RWPE1 (cell line): ENCODE measurements around the gene IQGAP1.

Experiments
- CTCF ChIA-PET: fragments of 350-600 bp; sonication (Branson Sonifier 250); formaldehyde crosslinking; extraction: SDS; loops from one replicate; lab custom pipeline; 2021; lab: Yijun Ruan, JAX
- POLR2A ChIA-PET: fragments of 400-600 bp; formaldehyde crosslinking; extraction: SDS; loops from one replicate; lab custom pipeline; 2020; ENCODE audit warnings: antibody characterized with exemption; ENCODE audit not compliant: low non-redundant PET; lab: Yijun Ruan, JAX
- DNase-seq: peaks from one replicate; pipeline ENCODE4 v3.0.0; 2012; ENCODE audit warnings: low spot score
- H3K27ac ChIP-seq: fragments of 450-650 bp; 2 replicates; pipeline ENCODE4 v1.5.1; 2017
- TF ChIP-seq, protein P1 (sequence below): fragments of 450-650 bp; conservative IDR thresholded peaks from 2 replicates; pipeline ENCODE4 v1.5.1; 2017; ENCODE audit warnings: low read depth, mild to moderate bottlenecking

Gene IQGAP1

DNA sequence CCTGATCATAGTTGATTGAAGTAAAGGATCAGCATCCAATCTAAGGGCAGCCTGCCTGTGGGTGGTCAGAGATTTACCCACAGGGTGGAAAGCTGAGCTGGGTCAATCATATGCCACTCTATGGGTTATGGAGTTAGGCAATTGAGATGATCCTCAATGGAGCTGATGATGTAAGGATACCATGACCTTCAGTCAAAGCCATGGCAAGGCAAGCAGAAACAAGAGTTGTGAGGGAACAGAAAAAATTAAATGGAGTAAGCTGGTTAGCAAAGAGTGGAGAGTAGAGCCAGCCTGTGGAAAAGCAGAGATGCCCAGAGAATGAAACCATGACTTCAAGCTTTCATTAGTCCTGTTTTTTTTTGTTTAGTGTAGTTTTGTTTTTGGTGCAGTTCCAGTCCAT, 5.7 kb upstream of the IQGAP1 start:
- no peak overlapping the region for H3K27ac ChIP-seq
- ChIA-PET POLR2A (no interaction called here), CTCF (interaction anchor here (0.6 to 1.7 kb wide), 3 partner anchors 18 to 691 kb away, joined by 3 to 5 read pairs (median 4); no protein-coding TSS in a partner anchor)
- no peak for DNase-seq
- TF ChIP-seq, protein P1, sequence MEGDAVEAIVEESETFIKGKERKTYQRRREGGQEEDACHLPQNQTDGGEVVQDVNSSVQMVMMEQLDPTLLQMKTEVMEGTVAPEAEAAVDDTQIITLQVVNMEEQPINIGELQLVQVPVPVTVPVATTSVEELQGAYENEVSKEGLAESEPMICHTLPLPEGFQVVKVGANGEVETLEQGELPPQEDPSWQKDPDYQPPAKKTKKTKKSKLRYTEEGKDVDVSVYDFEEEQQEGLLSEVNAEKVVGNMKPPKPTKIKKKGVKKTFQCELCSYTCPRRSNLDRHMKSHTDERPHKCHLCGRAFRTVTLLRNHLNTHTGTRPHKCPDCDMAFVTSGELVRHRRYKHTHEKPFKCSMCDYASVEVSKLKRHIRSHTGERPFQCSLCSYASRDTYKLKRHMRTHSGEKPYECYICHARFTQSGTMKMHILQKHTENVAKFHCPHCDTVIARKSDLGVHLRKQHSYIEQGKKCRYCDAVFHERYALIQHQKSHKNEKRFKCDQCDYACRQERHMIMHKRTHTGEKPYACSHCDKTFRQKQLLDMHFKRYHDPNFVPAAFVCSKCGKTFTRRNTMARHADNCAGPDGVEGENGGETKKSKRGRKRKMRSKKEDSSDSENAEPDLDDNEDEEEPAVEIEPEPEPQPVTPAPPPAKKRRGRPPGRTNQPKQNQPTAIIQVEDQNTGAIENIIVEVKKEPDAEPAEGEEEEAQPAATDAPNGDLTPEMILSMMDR, result no peak

DNA sequence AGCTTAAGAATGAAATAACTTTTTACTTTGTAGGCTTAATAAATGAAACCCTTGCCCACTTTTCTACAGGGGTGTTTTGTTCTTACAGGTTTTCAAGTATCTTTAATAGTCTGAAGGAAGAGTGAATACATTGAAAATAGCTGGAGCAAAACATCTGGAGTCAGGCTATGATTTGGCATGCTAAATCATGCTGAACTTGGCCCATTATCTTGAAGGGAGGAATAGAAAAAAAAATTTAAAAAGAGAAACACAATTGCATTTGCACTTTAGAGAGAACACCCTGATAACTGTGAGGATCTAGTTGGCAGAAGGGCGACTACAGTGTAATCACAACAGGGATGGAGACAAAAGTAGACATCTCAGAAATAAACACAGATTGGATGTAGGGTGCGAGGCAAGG, 1.8 kb upstream of the IQGAP1 start:
- peak overlapping the region; percentile 56 for H3K27ac ChIP-seq
- ChIA-PET POLR2A (no interaction called here), CTCF (no interaction called here)
- no peak for DNase-seq
- TF ChIP-seq, protein P1, result no peak

DNA sequence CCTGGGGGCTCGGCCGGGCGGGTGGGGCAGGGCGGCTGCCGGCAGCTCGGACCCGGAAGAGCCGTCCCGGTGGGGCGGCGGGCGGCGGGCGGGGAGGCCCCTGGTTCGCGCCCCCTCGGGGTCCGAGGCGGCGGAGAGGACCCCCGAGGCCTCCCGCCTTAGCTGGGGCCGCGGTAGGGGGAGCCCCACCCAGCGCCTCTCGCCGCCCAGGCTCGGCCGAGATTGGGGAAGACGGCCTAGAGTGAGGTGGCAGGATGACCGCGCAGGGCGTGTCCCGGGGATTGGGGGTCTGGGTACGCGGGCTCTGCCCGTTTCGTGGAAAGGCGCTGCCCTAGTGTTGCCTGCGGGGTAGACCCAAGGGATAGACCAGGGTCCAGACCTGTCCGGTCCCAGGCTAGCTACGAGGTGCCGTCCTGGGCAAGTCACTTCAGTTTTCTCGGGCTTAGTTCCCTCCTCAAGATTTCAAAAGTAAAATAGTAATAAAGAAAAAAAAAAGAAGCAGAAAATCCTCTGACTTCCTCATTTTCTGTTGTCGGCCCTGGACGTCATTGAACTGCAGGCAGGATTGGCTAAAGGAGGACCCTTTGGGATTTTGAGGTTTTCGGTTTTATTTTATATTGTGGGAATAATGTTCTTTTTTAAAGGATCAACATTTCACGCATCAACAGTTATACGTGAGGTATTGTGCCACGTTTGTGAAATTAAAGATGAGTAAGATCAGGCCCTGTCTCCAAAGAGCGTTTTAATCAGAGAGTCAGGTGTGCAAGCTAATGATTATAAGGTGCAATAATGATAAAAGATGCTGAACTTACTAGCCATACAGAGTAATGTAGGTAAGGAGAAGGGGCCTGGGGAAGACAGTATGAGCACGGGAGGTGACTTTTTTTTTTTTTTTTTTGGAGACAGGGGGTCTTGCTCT, 679 bp downstream of the IQGAP1 start:
- peak overlapping the region; percentile 94 for H3K27ac ChIP-seq
- POLR2A ChIA-PET, result interaction anchor here (0.5 to 1.3 kb wide), 3 partner anchors 12 to 55 kb away, joined by 4 to 7 read pairs (median 5); partner anchors contain the start of gene ZNF774
- CTCF ChIA-PET, result interaction anchor here (0.5 to 1.0 kb wide), 3 partner anchors 62 to 95 kb away, joined by 3 read pairs; no protein-coding TSS in a partner anchor
- DNase-seq, result peak; percentile 63
- TF ChIP-seq, protein P1, result no peak

DNA sequence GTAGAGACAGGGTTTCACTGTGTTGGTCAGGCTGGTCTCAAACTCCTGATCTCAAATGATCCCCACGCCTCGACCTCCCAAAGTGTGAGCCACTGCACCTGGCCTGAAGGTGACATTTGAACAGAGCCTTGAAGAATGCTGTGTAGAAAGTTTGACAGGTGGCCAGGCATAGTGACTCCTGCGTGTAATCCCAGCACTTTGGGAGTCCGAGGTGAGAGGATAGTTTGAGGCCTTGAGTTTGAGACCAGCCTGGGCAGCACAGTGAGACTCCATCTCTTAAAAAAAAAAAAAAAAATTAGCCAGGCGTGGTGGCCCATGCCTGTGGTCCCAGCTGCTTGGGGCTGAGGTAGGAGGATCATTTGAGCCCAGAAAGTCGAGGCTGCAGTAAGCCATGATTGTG, 1.5 kb downstream of the IQGAP1 start:
- peak overlapping the region; percentile 94 for H3K27ac ChIP-seq
- ChIA-PET CTCF (no interaction called here), POLR2A (interaction anchor here (0.7 kb wide), 1 partner anchor 24 kb away, joined by 5 read pairs; no protein-coding TSS in a partner anchor)
- TF ChIP-seq, protein P1, result no peak
- DNase-seq, result no peak

DNA sequence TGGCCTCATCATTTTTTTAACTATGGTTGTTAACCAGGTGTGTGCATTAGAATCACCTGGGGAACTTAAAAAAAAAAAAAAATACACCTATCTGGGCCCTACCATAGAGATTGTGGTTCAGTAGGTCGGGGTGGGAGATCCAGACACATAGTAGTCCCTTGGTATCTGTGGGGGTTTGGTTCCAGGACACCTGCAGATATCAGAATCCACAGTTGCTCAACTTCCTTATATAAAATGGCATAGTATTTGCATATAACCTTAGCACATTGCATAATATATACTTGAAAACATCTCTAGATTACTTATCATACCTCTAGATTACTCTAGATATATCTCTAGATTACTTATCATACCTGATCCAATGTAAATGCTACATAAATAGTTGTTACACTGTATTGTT, 5.0 kb downstream of the IQGAP1 start:
- H3K27ac ChIP-seq, result peak overlapping the region; percentile 26

DNA sequence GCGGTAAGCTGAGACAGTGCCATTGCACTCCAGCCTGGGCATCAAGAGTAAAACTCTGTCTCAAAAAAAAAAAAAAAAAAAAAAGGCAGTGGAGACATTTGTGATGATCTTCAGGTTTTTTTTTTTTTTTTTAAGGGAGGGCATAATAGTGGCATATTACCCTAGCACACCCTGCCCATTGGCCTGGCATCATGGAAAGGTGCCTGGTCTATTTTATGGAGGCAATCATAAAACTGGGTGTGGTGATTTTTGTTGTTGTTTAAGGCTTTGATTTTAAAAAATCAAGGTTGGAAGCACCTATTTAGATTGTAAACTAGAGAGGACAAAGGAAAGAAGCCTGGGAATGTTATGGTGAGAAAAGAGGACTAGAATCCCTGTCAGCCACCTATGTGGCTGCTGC, 6.0 kb downstream of the IQGAP1 start:
- H3K27ac ChIP-seq, result peak overlapping the region; percentile 51
- DNase-seq, result no peak
- TF ChIP-seq, protein P1, result no peak
- POLR2A ChIA-PET, result interaction anchor here (0.7 kb wide), 1 partner anchor 79 kb away, joined by 4 read pairs; no protein-coding TSS in a partner anchor
- CTCF ChIA-PET, result interaction anchor here (0.6 kb wide), 1 partner anchor 56 kb away, joined by 4 read pairs; no protein-coding TSS in a partner anchor

More for the DNA sequence above, 5.0 kb downstream of the IQGAP1 start:
- DNase-seq, result no peak
- TF ChIP-seq, protein P1, result no peak
- ChIA-PET CTCF (no interaction called here), POLR2A (no interaction called here)
